Heart right ventricle (tissue), 16 donors: ENCODE measurements around the gene UBXN11. TPM values are rescaled to one million over a fixed set of nuclear protein-coding genes. Genes with fewer than 3 reads are reported as not detected.

Experiments used
- ATAC-seq, 8 donors: fragments of 200-7000 bp; cut with Tn5 transposase; one replicate each; pipeline ENCODE4 v1.9.1; 2020; ENCODE audit warnings: mild to moderate bottlenecking in 8 of 8, moderate library complexity in 8 of 8, moderate number of reproducible peaks in 1 of 8
- DNase-seq, 2 donors: peaks; one replicate each; pipeline ENCODE4 v3.0.0-alpha.2; 2020
- H3K27ac ChIP-seq, 10 donors: fragments of 200-600 bp; sonication (generic) in 2 of 10; one replicate each; pipeline versions ENCODE4 v1.5.0 to v1.8.0; 2020 to 2022; ENCODE audit warnings: mild to moderate bottlenecking in 3 of 10
- H3K27me3 ChIP-seq, 7 donors: fragments of 200-600 bp; one replicate each; pipeline ENCODE4 v1.8.0; 2021 to 2022; ENCODE audit warnings: mild to moderate bottlenecking in 2 of 7
- H3K36me3 ChIP-seq, 9 donors: fragments of 200-600 bp; sonication (generic) in 1 of 9; one replicate each; pipeline versions ENCODE4 v1.5.0 to v1.8.0; 2020 to 2022; ENCODE audit warnings: mild to moderate bottlenecking in 2 of 9
- H3K4me1 ChIP-seq, 9 donors: fragments of 200-600 bp; sonication (generic) in 1 of 9; one replicate each; pipeline versions ENCODE4 v1.5.0 to v1.8.0; 2020 to 2022; ENCODE audit warnings: mild to moderate bottlenecking in 4 of 9
- H3K4me3 ChIP-seq, 10 donors: fragments of 200-600 bp; sonication (generic) in 2 of 10; one replicate each; pipeline versions ENCODE4 v1.5.0 to v1.8.0; 2020 to 2022; ENCODE audit warnings: mild to moderate bottlenecking in 7 of 10, moderate library complexity in 2 of 10
- H3K9me3 ChIP-seq, 11 donors: fragments of 200-600 bp in 10 of 11; sonication (generic) in 2 of 11; one replicate each; pipeline versions ENCODE4 v1.5.0 to v1.8.0; 2013 to 2022; ENCODE audit warnings: mild to moderate bottlenecking in 2 of 11, control low read depth in 1 of 11, moderate library complexity in 1 of 11
- WGBS, 2 donors: extraction: QIAGEN DNeasy Blood & Tissue Kit; methylation state at CpG; one replicate each; pipeline ENCODE4 v1.1.7; 2013; ENCODE audit warnings: inconsistent platforms in 1 of 2; 5-methylcytosine and 5-hydroxymethylcytosine counted together
- intact Hi-C, 10 donors: fragments of 100-400 bp; cut with DNase I; formaldehyde crosslinking; loops; one replicate each; pipeline versions ENCODE4 v1.11.1 to v1.14.2; 2022
- polyA plus RNA-seq, 2 donors: library from polyadenylated mRNA; stranded (reverse); fragments of 200-250 nt; gene quantifications; one replicate each; pipeline ENCODE4 v1.2.3, GENCODE V29; 2013
- total RNA-seq, 10 donors: library from RNA; stranded (reverse); fragmentation: NEBNext Ultra II Directional in 3 of 10; extraction: Animal tissue kit (Norgen Biotek cat#: 25700) in 3 of 10; gene quantifications; one replicate each; pipeline versions ENCODE4 v1.2.1 to v1.2.4, GENCODE V29; 2021 to 2023
- TF ChIP-seq, protein P1 (sequence below), 9 donors: fragments of 200-600 bp; sonication (generic) in 2 of 9; IDR thresholded peaks; one replicate each; pipeline versions ENCODE4 v1.5.0 to v1.8.0; 2021 to 2022; ENCODE audit warnings: antibody characterized with exemption in 9 of 9, mild to moderate bottlenecking in 5 of 9, moderate library complexity in 1 of 9
- donor health status: Arrhythmogenic right ventricular cardiomyopathy.
- donor health status: ischemic (EF 13 %, LVEDD 7.1; RV severe dilation, severe dysfunction).
- donor health status: healthy with polysubstance abuse.
- donor health status: DM: no; HTN: yes; CAD: no.
- donor health status: DM: no; HTN: no; CAD: no.
- donor health status: ischemic (EF 25% LVEDD 6.9; RV normal size, moderate dysfunction).
- donor health status: ischemic (EF 25% LVEDD 5.7; RV mildly dilated, moderate dysfunction).
- donor health status: healthy.
- donor health status: DM: yes; HTN: yes; CAD: no.
- donor health status: Ischemic cardiomyopathy.
- donor health status: ischemic (EF 35%, LVEDD 5.7; RV mildly dilated, moderate dysfunction).
- donor health status: nonischemic (EF 11% LVEDD 7.7; RV severe dilation, severe dysfunction).
- donor health status: DM: yes; HTN: yes; CAD: no.
- donor health status: PGD.
- donor health status: ischemic (EF 29% LVEDD 5.4; RV normal size, mild dysfunction).
- donor health status: nonischemic (EF 23%, LVEDD 6.1; RV moderate dilation, normal function).

The UBXN11 gene
- total and polyA plus RNA-seq, 12 donors = 5.4 to 20.2 (median 8.2) TPM

DNA sequence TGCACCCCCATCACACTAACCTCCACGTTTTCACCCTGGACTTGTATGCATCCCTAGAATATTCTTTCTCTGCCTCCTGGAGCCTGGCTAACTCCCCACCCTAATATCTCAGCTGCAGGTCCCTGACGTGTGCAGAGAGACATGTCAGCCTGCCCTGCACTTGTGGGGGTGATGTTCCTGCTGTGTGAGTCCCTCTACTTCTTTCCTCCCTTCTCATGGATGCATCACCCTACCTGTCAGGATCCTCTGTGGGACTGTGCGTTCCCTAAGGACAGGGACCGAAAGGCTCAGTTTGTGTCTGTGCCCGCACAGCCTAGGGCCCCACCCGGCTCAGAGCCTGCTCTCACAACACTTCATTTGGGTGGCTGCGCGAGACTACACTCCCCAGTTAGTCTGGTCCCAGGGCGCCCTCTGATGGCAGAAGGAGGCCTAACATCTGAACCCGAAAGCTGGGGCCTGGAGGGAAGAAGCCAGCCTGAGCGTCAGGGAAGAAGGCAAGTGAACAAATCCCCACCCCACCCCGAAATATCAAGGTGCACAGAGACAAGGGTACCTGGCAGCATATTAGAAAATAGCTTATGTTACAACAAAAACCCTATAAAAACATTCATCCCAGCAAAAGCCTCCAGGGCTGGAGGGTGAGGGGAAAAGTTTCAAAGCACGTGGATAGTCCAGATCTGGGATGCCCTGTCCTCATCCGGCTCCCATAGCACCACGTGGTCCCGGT lies 15.0 kb upstream of the UBXN11 start:
- DNase-seq (peak; percentile 92 to 93), ATAC-seq (peak; percentile 90 to 93 (median 92))
- Histone ChIP-seq H3K27ac (peak overlapping the region in 1 of 10 donors; percentile 11), H3K27me3 (peaks cover 0 to 5% (median 0%) of the 10 kb centered on the region in 7 donors), H3K9me3 (no peaks in the 10 kb centered on the region), H3K4me1 (peaks cover 0 to 52% (median 21%) of the 10 kb centered on the region in 9 donors), H3K4me3 (no peak overlapping the region), H3K36me3 (peaks cover 0 to 24% (median 0%) of the 10 kb centered on the region in 9 donors)
- intact Hi-C loops = loop anchor here (1.0 to 10.0 kb wide), 16 partner anchors 34 to 217 kb away; partner anchors contain the start of genes C1orf232 (in 4 of the 10), ZNF593 (in 4 of the 10), ZNF593OS (in 2 of the 10) and CNKSR1 (in 1 of the 10)
- WGBS, 2 donors = 11 to 12% methylated on average over 16 of the region's 16 CpGs
- TF ChIP-seq, protein P1, sequence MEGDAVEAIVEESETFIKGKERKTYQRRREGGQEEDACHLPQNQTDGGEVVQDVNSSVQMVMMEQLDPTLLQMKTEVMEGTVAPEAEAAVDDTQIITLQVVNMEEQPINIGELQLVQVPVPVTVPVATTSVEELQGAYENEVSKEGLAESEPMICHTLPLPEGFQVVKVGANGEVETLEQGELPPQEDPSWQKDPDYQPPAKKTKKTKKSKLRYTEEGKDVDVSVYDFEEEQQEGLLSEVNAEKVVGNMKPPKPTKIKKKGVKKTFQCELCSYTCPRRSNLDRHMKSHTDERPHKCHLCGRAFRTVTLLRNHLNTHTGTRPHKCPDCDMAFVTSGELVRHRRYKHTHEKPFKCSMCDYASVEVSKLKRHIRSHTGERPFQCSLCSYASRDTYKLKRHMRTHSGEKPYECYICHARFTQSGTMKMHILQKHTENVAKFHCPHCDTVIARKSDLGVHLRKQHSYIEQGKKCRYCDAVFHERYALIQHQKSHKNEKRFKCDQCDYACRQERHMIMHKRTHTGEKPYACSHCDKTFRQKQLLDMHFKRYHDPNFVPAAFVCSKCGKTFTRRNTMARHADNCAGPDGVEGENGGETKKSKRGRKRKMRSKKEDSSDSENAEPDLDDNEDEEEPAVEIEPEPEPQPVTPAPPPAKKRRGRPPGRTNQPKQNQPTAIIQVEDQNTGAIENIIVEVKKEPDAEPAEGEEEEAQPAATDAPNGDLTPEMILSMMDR (IDR thresholded peaks at IDR 0.05) = peak; percentile 77 to 93 (median 92)

DNA sequence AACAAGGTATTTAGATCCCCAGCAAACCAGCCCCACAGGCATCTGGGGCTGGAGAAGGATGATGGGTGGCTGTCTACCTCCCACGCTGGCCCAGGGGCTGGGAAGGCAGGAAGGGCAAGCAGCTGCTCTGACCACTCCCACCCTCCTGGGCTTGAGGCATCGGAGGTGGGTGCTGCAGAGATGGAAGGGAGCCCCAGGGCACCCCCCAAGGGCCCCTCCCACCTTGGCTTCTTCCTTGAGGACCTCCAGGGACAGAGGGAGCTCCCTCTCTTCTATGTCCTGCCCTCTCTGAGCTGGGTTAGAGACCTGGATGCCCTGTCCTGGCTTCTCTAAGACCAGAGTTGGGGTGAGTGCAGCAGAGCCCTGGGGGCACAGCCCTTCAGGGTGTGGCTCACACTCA lies 14.5 kb upstream of the UBXN11 start:
- peak overlapping the region in 1 of 10 donors; percentile 11 for H3K27ac ChIP-seq
- ATAC-seq = peak in 4 of 8 donors; percentile 3 to 11 (median 5)
- peaks cover 0 to 58% (median 21%) of the 10 kb centered on the region in 9 donors for H3K4me1 ChIP-seq
- intact Hi-C loops = loop anchor here (1.0 to 10.0 kb wide), 16 partner anchors 34 to 216 kb away; partner anchors contain the start of genes C1orf232 (in 4 of the 10), ZNF593 (in 4 of the 10), ZNF593OS (in 2 of the 10) and CNKSR1 (in 1 of the 10)
- TF ChIP-seq, protein P1 (IDR thresholded peaks at IDR 0.05) = no peak
- no peak for DNase-seq
- 64 to 67% methylated on average over 2 of the region's 2 CpGs for WGBS, 2 donors
- H3K36me3 ChIP-seq = peaks cover 0 to 24% (median 0%) of the 10 kb centered on the region in 9 donors
- H3K4me3 ChIP-seq = peak overlapping the region in 1 of 10 donors; percentile 59
- peaks cover 0 to 5% (median 0%) of the 10 kb centered on the region in 7 donors for H3K27me3 ChIP-seq
- no peaks in the 10 kb centered on the region for H3K9me3 ChIP-seq

DNA sequence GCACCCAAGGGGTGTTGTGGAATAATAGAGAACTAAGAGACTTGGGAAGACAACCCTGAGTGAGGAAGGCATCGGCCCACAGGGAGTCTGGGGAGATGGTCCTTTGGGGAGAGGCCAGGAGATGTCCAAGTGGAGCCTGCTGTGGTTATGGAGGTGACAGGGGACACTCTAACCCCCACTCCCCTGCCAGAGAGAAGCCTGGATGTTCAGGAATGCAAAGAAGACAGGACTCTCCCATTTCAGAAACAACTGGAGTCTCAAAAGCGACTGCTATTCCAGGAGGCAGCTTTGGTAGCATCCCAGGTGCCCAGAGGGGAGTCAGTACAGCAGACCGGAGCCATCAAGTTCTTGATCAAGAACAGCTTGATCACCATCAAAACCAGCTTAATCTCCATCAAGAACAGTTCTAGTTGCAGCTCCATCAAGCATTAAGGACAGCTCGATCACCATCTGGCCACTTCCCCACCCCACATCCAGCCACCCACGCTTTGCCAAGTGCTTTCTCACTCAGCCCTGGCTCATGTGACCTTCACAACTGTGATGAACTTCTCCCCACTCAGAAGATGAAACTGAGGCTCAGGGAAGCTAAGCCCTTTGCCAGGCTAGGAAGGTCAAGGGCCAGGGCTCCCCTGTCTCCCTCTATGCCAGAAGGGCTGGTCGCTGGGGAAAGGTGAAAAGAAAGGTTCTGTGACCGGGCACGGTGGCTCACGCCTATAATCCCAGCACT lies 12.1 kb upstream of the UBXN11 start:
- Histone ChIP-seq H3K27me3 (no peaks in the 10 kb centered on the region), H3K36me3 (peaks cover 0 to 16% (median 0%) of the 10 kb centered on the region in 9 donors), H3K27ac (peak overlapping the region in 7 of 10 donors; percentile 23 to 89 (median 55)), H3K9me3 (no peaks in the 10 kb centered on the region), H3K4me3 (peak overlapping the region in 7 of 10 donors; percentile 5 to 59 (median 12)), H3K4me1 (peaks cover 0 to 81% (median 21%) of the 10 kb centered on the region in 9 donors)
- intact Hi-C loops = loop anchor here in 2 of 10 donors (5.0 to 10.0 kb wide), 2 partner anchors 46 to 144 kb away; partner anchors contain the start of genes CNKSR1 (in 1 of the 2) and ZNF593OS (in 1 of the 2)
- TF ChIP-seq, protein P1 (IDR thresholded peaks at IDR 0.05) = no peak
- peak in 3 of 8 donors; percentile 9 to 52 (median 25) for ATAC-seq
- no peak for DNase-seq
- 83 to 86% methylated on average over 9 of the region's 9 CpGs for WGBS, 2 donors
